HG02571 (cell line): ENCODE data around the gene NUP210.
"Not testable (repeated sequence)": the region's sequence is repeated elsewhere in the genome, so short reads cannot be mapped to it uniquely, and the experiment has no call there.

Source experiments
- ATAC-seq: cut with Tn5 transposase; IDR thresholded peaks from one replicate; pipeline ENCODE4 v1.9.1; 2021; ENCODE audit warnings: mild to moderate bottlenecking, moderate library complexity; ENCODE audit not compliant: unreplicated experiment

The NUP210 gene

GRCh38 chr3:13430411-13430875 lies 10.3 kb upstream of the NUP210 start:
- ATAC-seq, result not testable (repeated sequence)

DNA sequence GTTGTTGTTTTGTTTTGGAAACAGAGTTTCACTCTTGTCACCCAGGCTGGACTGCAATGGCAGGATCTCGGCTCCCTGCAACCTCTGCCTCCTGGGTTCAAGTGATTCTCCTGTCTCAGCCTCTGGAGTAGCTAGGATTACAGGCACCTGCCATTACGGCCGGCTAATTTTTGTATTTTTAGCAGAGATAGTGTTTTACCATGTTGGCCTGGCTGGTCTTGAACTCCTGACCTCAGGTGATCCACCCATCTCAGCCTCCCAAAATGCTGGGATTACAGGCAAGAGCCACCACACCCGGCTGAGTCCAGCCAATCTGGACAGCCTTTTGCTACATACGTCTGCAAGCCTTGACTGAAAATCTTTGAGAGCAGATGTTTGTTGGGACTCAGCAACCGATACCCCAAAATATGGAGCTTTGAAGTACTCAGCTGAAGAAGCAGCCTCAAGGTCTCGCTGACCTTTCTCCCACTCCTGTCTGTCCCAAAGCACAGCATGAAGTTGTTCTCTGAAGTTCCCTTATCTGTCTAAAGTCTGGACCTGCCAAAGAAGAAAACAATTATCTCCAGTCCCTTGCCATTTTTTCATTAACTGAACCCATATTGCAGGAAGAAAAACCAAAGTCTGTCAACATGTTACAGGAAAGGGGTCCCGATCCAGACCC lies 9.6 kb upstream of the NUP210 start:
- no peak for ATAC-seq

- ATAC-seq, result not testable (repeated sequence)
Measured at GRCh38 chr3:13428678-13429077, 8.6 kb upstream of the NUP210 start.

GRCh38 chr3:13427662-13428603 lies 7.8 kb upstream of the NUP210 start:
- ATAC-seq, result no peak

DNA sequence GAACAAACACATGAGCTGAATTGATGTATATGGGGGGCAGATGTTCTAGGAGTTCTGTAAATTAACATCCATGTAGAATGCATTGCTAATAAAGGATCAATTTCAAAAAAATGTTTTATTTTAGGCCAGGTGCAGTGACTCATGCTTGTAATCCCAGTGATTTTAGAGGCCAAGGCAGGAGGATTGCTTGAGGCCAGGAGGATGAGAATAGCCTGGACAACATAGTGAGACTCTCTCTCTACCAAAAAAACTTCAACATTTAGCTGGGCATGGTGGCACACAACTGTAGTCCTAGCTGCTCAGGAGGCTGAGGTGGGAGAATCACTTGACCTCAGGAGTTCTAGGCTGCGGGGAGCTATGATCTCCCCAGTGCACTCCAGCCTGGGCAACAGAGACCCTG lies 6.5 kb upstream of the NUP210 start:
- no peak for ATAC-seq

DNA sequence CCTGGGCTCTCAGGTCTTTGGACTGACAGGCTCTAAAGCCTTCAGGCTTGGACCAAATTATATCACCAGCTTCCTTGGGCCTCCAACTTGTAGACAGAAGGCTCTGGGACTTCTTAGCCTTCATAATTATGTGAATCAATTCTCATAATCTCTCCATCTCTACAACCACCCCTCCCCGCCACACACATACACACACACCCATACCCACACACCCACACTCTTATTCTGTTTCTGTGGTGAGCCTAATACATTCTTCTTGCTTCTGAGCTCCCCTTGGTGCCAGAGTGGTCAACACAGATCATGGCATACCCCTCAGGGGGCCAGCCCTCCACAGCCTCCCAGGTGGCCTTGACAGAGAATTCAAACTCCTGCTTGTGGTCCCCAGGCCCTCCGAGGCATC lies 5.6 kb upstream of the NUP210 start:
- no peak for ATAC-seq

GRCh38 chr3:13424865-13425617 lies 4.9 kb upstream of the NUP210 start:
- no peak for ATAC-seq

GRCh38 chr3:13424141-13424844 lies 4.2 kb upstream of the NUP210 start:
- ATAC-seq, result no peak

GRCh38 chr3:13420831-13421765 lies 976 bp upstream of the NUP210 start:
- ATAC-seq, result no peak

DNA sequence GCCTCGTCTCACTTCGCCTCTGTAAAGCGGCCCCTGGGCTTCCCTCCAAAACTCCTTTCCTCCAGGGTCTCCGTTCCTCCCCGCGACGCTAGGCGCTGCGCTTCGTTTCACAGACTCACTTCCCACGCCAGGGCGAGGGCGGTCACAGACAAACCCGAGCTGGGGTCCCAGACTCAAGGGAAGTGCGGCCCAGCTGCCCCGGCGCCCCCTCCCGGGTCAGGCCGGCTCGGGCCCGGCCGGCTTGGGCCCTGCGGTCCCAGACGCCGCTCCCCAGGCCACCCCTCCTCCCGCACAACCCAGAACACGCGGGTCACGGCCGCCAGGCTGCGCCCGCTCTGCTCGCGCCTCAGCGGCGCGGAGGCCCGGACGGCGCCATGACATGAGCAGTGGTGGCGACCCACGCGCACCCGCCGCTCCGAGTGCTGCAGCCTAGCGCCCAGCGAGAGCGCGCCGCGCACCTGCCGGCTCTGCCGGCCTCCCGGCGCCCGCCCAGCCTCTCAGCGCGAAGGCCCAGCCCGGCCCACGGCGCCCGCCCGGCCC lies 547 bp downstream of the NUP210 start:
- ATAC-seq, result peak; percentile 44

- ATAC-seq, result no peak
Measured at GRCh38 chr3:13417166-13417947, 2.8 kb downstream of the NUP210 start.

- ATAC-seq, result no peak
Measured at GRCh38 chr3:13415997-13416793, 3.9 kb downstream of the NUP210 start.

GRCh38 chr3:13415236-13415986 lies 4.7 kb downstream of the NUP210 start:
- no peak for ATAC-seq

DNA sequence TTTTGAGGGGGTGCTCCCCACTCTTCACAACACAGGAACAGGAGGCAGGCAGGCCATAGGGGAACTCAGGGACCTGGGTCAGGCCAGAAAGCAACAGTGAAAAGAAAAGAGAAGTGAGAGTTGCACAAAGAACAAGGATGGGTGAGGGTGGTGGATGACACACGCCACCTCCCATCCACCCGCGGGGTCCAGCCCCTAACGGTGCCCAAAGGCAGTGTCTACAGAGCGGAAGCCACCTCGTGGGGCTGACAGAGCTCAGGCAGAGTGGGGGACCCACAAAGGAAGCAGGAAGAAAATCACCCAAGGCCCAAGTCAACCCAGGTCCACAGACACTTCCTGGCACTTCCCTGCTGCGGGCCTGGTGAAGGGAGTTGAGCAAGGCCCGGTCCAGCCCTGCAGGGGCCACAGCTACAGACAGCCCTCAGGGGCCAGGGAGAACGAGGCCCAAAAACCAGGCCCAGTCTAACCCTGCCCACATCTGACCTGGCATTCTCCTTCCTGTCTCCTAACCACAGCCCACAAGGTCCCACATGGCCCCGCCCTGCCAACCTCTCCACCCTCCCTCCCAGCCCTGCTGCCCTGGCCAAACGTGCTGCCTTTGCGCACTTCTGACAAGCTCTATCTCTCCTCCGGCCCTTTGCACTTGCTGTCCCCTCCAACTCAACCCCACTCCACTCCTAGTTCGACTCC lies 5.9 kb downstream of the NUP210 start:
- peak; percentile 91 for ATAC-seq

DNA sequence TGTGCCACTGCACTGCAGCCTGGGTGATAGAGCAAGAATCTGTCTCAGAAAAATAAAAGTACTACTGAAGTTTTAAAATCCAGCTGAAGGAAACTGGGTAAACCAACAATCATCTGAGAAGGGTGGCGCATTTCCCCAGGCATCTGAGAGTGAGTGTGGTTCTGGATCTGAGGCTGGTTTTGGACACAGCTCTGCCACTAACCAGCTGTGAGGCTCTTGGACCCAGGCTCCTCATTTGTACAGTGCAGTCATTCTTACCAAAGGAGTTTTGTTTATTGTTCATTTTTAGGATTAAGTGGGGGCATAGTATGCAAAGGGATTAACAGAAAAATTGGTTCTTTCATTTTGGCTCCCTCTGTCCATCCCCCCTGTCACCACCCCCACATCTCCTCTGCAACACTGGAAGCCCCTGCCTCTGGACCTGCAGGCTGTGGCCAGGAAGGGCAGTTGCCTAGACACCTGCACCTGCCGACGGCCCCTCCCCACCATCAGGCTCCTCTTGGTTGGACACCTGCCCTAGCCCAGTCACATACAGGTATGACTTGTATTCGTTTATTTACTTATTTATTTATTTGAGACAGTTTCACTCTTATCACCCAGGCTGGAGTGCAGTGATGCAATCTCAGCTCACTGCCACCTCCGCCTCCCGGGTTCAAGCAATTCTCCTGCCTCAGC lies 8.8 kb downstream of the NUP210 start:
- no peak for ATAC-seq

GRCh38 chr3:13408890-13409289 lies 11.2 kb downstream of the NUP210 start:
- ATAC-seq, result no peak
